B cell (primary cell): ENCODE measurements around the gene LRRTM3. TPM values are rescaled to one million over a fixed set of nuclear protein-coding genes. Genes with fewer than 3 reads are reported as not detected.

Experiments
- ATAC-seq: fragments of 200-7000 bp; cut with Tn5 transposase; one replicate; pipeline ENCODE4 v1.10.0; 2021; ENCODE audit warnings: low read depth, mild to moderate bottlenecking, moderate number of reproducible peaks, moderate library complexity
- CTCF ChIA-PET: fragments of 350-600 bp; sonication (Branson Sonifier 250); formaldehyde crosslinking; loops from one replicate; lab custom pipeline; 2021; ENCODE audit warnings: antibody characterized with exemption, inconsistent platforms; lab: Charles Lee
- POLR2A ChIA-PET: fragments of 350-600 bp; sonication (Branson Sonifier 250); formaldehyde crosslinking; loops from one replicate; lab custom pipeline; 2021; ENCODE audit warnings: antibody characterized with exemption; lab: Charles Lee
- DNase-seq: peaks from one replicate; pipeline ENCODE4 v3.0.0; 2013
- H2AFZ ChIP-seq: 2 replicates; pipeline ENCODE4 v1.6.1; 2012; ENCODE audit warnings: mild to moderate bottlenecking, low read depth, low read length; ENCODE audit not compliant: insufficient read depth, poor library complexity, severe bottlenecking
- H3K27ac ChIP-seq, 2 donors: 1 replicate in 1 of 2; 2 replicates in 1 of 2; pipeline ENCODE4 v1.5.1; 2012 to 2013; ENCODE audit warnings: low read length in 2 of 2, mild to moderate bottlenecking in 2 of 2, moderate library complexity in 1 of 2
- H3K27me3 ChIP-seq, 4 experiments: fragments of 200-600 bp in 1 of 4; sonication (generic) in 1 of 4; replicated peaks in 1 of 4; 1 replicate in 2 of 4; 2 replicates in 2 of 4; pipeline versions ENCODE4 v1.6.1 to v1.7.0; 2013 to 2016; ENCODE audit warnings: low read length in 3 of 4, mild to moderate bottlenecking in 2 of 4, mixed read lengths in 1 of 4, moderate library complexity in 1 of 4; ENCODE audit not compliant: insufficient read depth in 4 of 4, control insufficient read depth in 3 of 4; ENCODE audit errors: control extremely low read depth in 1 of 4
- H3K36me3 ChIP-seq, 2 experiments: replicated peaks in 1 of 2; 1 replicate in 1 of 2; 2 replicates in 1 of 2; pipeline versions ENCODE4 v1.6.1 to v1.7.1; 2013; ENCODE audit warnings: low read length in 1 of 2; ENCODE audit not compliant: insufficient read depth in 2 of 2, control insufficient read depth in 1 of 2; ENCODE audit errors: control extremely low read depth in 1 of 2, extremely low read depth in 1 of 2
- H3K4me1 ChIP-seq, 2 donors: fragments of 200-600 bp in 1 of 2; sonication (generic) in 1 of 2; 1 replicate in 1 of 2; 2 replicates in 1 of 2; pipeline versions ENCODE4 v1.5.1 to v1.6.1; 2013 to 2017; ENCODE audit warnings: low read length in 2 of 2; ENCODE audit not compliant: control insufficient read depth in 2 of 2, insufficient read depth in 2 of 2
- H3K4me2 ChIP-seq: replicated peaks from 2 replicates; pipeline ENCODE3; 2012; ENCODE audit warnings: mild to moderate bottlenecking, low read depth, low read length; ENCODE audit not compliant: poor library complexity, severe bottlenecking
- H3K4me3 ChIP-seq, 5 experiments: fragments of 200-600 bp in 1 of 5; sonication (generic) in 1 of 5; 1 replicate in 3 of 5; 2 replicates in 2 of 5; pipeline versions ENCODE4 v1.5.1 to v1.7.0; 2011 to 2016; ENCODE audit warnings: low read length in 4 of 5, mild to moderate bottlenecking in 4 of 5, low read depth in 2 of 5, control low read depth in 1 of 5, moderate library complexity in 1 of 5; ENCODE audit not compliant: insufficient read depth in 1 of 5; ENCODE audit errors: control extremely low read depth in 1 of 5, extremely low read depth in 1 of 5
- H3K79me2 ChIP-seq: fragments of 200-600 bp; sonication (generic); one replicate; pipeline ENCODE4 v1.6.0; 2016; ENCODE audit warnings: low read length; ENCODE audit not compliant: control insufficient read depth, insufficient read depth
- H3K9ac ChIP-seq: fragments of 200-600 bp; sonication (generic); 2 replicates; pipeline ENCODE4 v1.6.1; 2017; ENCODE audit warnings: mild to moderate bottlenecking, low read length, moderate library complexity
- H3K9me3 ChIP-seq, 3 donors: one replicate each; pipeline versions ENCODE4 v1.6.1 to v1.7.1; 2013; ENCODE audit warnings: low read length in 2 of 3; ENCODE audit not compliant: control insufficient read depth in 2 of 3, insufficient read depth in 1 of 3; ENCODE audit errors: control extremely low read depth in 1 of 3
- H4K20me1 ChIP-seq: 2 replicates; pipeline ENCODE4 v1.6.0; 2012; ENCODE audit warnings: mild to moderate bottlenecking, low read length; ENCODE audit not compliant: insufficient read depth, control insufficient read depth, poor library complexity, severe bottlenecking
- H3K27ac Mint-ChIP-seq: one replicate; pipeline ENCODE4 v1.8.0; 2021; ENCODE audit warnings: mixed read lengths
- H3K27me3 Mint-ChIP-seq: one replicate; pipeline ENCODE4 v1.8.0; 2021; ENCODE audit warnings: mixed read lengths
- H3K4me1 Mint-ChIP-seq: one replicate; pipeline ENCODE4 v1.8.0; 2021; ENCODE audit warnings: mixed read lengths
- H3K4me3 Mint-ChIP-seq: one replicate; pipeline ENCODE4 v1.8.0; 2021; ENCODE audit warnings: mixed read lengths
- H3K9me3 Mint-ChIP-seq: one replicate; pipeline ENCODE4 v1.8.0; 2022; ENCODE audit warnings: mixed read lengths; ENCODE audit not compliant: insufficient read depth
- CTCF ChIP-seq: fragments of 200-600 bp; IDR thresholded peaks from one replicate; pipeline ENCODE4 v1.8.0; 2022; ENCODE audit warnings: antibody characterized with exemption, mild to moderate bottlenecking
- EZH2 ChIP-seq: IDR thresholded peaks from 2 replicates; pipeline ENCODE4 v1.6.1; 2012; ENCODE audit warnings: borderline replicate concordance, low read depth, mild to moderate bottlenecking, moderate library complexity, low read length; ENCODE audit not compliant: insufficient read depth, poor library complexity, severe bottlenecking
- WGBS: methylation state at CpG from one replicate; pipeline ENCODE4 v1.1.5; 2013; ENCODE audit warnings: missing lambda C conversion rate; ENCODE audit not compliant: insufficient coverage; 5-methylcytosine and 5-hydroxymethylcytosine counted together
- intact Hi-C: fragments of 100-400 bp; cut with micrococcal nuclease; formaldehyde crosslinking; loops from one replicate; pipeline ENCODE4 v1.10.0; 2022
- polyA plus RNA-seq: library from polyadenylated mRNA; depleted of rRNA; stranded (reverse); fragments of >200 nt; gene quantifications from 2 replicates; pipeline ENCODE4 v1.2.3, GENCODE V29; 2012
- total RNA-seq, 2 donors: library from RNA; stranded (reverse); fragments of 120-200 nt in 1 of 2; gene quantifications; 1 replicate in 1 of 2; 2 replicates in 1 of 2; pipeline versions ENCODE4 v1.2.3 to v1.2.4, GENCODE V29; 2013 to 2022

LRRTM3 gene
- total and polyA plus RNA-seq, 2 donors (not counting 1 experiment from before 2014, with no cell fraction given) = not detected

GRCh38 chr10:67141300-67141699, 215.5 kb downstream of the LRRTM3 start:
- Histone ChIP-seq H3K4me2 (no peak overlapping the region), H3K4me3 (no peak overlapping the region), H3K27me3 (peaks cover 0 to 2% (median 0%) of the 10 kb centered on the region in 4 experiments), H3K9ac (no peak overlapping the region), H3K4me1 (no peaks in the 10 kb centered on the region), H3K9me3 (no peaks in the 10 kb centered on the region), H4K20me1 (no peaks in the 10 kb centered on the region), H3K79me2 (no peaks in the 10 kb centered on the region), H3K36me3 (no peaks in the 10 kb centered on the region), H3K27ac (no peak overlapping the region), H2AFZ (no peak overlapping the region)
- intact Hi-C loops = no loop called here
- no peak for TF ChIP-seq CTCF
- no peak for TF ChIP-seq EZH2
- POLR2A ChIA-PET = no interaction called here
- CTCF ChIA-PET = no interaction called here
- ATAC-seq = no peak
- no peak overlapping the region for H3K4me3 Mint-ChIP-seq
- H3K4me1 Mint-ChIP-seq = no peaks in the 10 kb centered on the region
- no peaks in the 10 kb centered on the region for H3K9me3 Mint-ChIP-seq
- no peak overlapping the region for H3K27ac Mint-ChIP-seq
- DNase-seq = no peak
- WGBS = 92% methylated on average over 4 of the region's 6 CpGs
- no peaks in the 10 kb centered on the region for H3K27me3 Mint-ChIP-seq

GRCh38 chr10:67144530-67144929, 218.7 kb downstream of the LRRTM3 start:
- H3K79me2 ChIP-seq = no peaks in the 10 kb centered on the region
- no peak overlapping the region for H3K4me3 ChIP-seq
- H2AFZ ChIP-seq = no peak overlapping the region
- H3K4me1 ChIP-seq = no peaks in the 10 kb centered on the region
- H3K36me3 ChIP-seq = no peaks in the 10 kb centered on the region
- Mint-ChIP-seq H3K4me1 (no peaks in the 10 kb centered on the region), H3K4me3 (no peak overlapping the region), H3K9me3 (no peaks in the 10 kb centered on the region), H3K27ac (no peak overlapping the region), H3K27me3 (no peaks in the 10 kb centered on the region)
- intact Hi-C loops = no loop called here
- DNase-seq (no peak), ATAC-seq (no peak)
- no peaks in the 10 kb centered on the region for H3K9me3 ChIP-seq
- H4K20me1 ChIP-seq = no peaks in the 10 kb centered on the region
- ChIA-PET CTCF (no interaction called here), POLR2A (no interaction called here)
- no peak overlapping the region for H3K9ac ChIP-seq
- no peak for TF ChIP-seq CTCF
- no peak for TF ChIP-seq EZH2
- H3K27me3 ChIP-seq = peaks cover 0 to 2% (median 0%) of the 10 kb centered on the region in 4 experiments
- no peak overlapping the region for H3K4me2 ChIP-seq
- no peak overlapping the region for H3K27ac ChIP-seq
- no CpG with 5 or more reads among the region's 1 CpG for WGBS
